H1 (cell line): ENCODE measurements around the gene EXOG. TPM values are rescaled to one million over a fixed set of nuclear protein-coding genes. Genes with fewer than 3 reads are reported as not detected.

Experiments used
- CTCF ChIA-PET: fragments of 300-600 bp; sonication (Branson Sonifier 250); formaldehyde crosslinking; loops from one replicate; lab custom pipeline; 2021; ENCODE audit not compliant: partially characterized antibody; lab: Charles Lee
- POLR2A ChIA-PET: fragments of 300-600 bp; sonication (Branson Sonifier 250); formaldehyde crosslinking; loops from one replicate; lab custom pipeline; 2021; ENCODE audit warnings: inconsistent platforms; ENCODE audit not compliant: partially characterized antibody; lab: Charles Lee
- DNase-seq, 2 experiments: peaks; one replicate each; pipeline versions ENCODE4 v3.0.0 to v3.0.0-alpha.2; 2010 to 2022; ENCODE audit warnings: low spot score in 2 of 2, low read depth in 1 of 2, mixed read lengths in 1 of 2
- FAIRE-seq: peaks from 2 replicates; lab custom pipeline; 2011; peaks lifted over from hg19 to GRCh38; lab: Jason Lieb, UNC
- H2AFZ ChIP-seq: 2 replicates; pipeline ENCODE4 v1.8.1; 2012; ENCODE audit warnings: low read length, inconsistent platforms
- H2AK5ac ChIP-seq: 2 replicates; pipeline ENCODE4 v1.6.1; 2013; ENCODE audit warnings: low read depth, low read length
- H2BK120ac ChIP-seq: replicated peaks from 2 replicates; pipeline ENCODE3; 2013; ENCODE audit warnings: low read depth, low read length, inconsistent platforms
- H2BK12ac ChIP-seq: 2 replicates; pipeline ENCODE4 v1.6.1; 2013; ENCODE audit warnings: low read depth, low read length
- H2BK15ac ChIP-seq: 2 replicates; pipeline ENCODE4 v1.6.1; 2013; ENCODE audit warnings: low read length
- H2BK20ac ChIP-seq: 2 replicates; pipeline ENCODE4 v1.6.1; 2013; ENCODE audit warnings: low read length
- H2BK5ac ChIP-seq: 2 replicates; pipeline ENCODE4 v1.6.1; 2013; ENCODE audit warnings: low read depth, low read length
- H3K14ac ChIP-seq: 2 replicates; pipeline ENCODE4 v1.6.1; 2013; ENCODE audit warnings: inconsistent platforms; ENCODE audit not compliant: insufficient read length
- H3K18ac ChIP-seq: 2 replicates; pipeline ENCODE4 v1.6.1; 2013; ENCODE audit warnings: low read length; ENCODE audit errors: extremely low read depth
- H3K23ac ChIP-seq: 2 replicates; pipeline ENCODE4 v1.6.1; 2013; ENCODE audit warnings: inconsistent platforms; ENCODE audit not compliant: insufficient read length
- H3K23me2 ChIP-seq: 2 replicates; pipeline ENCODE4 v1.6.1; 2013; ENCODE audit warnings: low read depth, low read length
- H3K27ac ChIP-seq: 2 replicates; pipeline ENCODE4 v1.6.1; 2011; ENCODE audit warnings: low read depth, low read length, inconsistent platforms
- H3K27me3 ChIP-seq, 4 experiments: replicated peaks in 1 of 4; 1 replicate in 1 of 4; 2 replicates in 3 of 4; pipeline versions ENCODE4 v1.6.1 to v1.8.1; 2011 to 2013; ENCODE audit warnings: low read length in 3 of 4, mild to moderate bottlenecking in 3 of 4, inconsistent platforms in 2 of 4, mixed read lengths in 2 of 4, moderate library complexity in 1 of 4; ENCODE audit not compliant: control insufficient read depth in 3 of 4, insufficient read depth in 3 of 4; ENCODE audit errors: extremely low read depth in 1 of 4
- H3K36me3 ChIP-seq, 4 experiments: 2 replicates each; pipeline versions ENCODE4 v1.6.1 to v1.8.1; 2011 to 2013; ENCODE audit warnings: mild to moderate bottlenecking in 4 of 4, low read length in 3 of 4, moderate library complexity in 2 of 4, control low read depth in 1 of 4, inconsistent platforms in 1 of 4; ENCODE audit not compliant: insufficient read depth in 4 of 4, control insufficient read depth in 2 of 4
- H3K4ac ChIP-seq: replicated peaks from 2 replicates; pipeline ENCODE3; 2013; ENCODE audit warnings: low read length, low read depth, mixed read lengths, inconsistent platforms; ENCODE audit not compliant: insufficient read length
- H3K4me1 ChIP-seq, 4 experiments: replicated peaks in 1 of 4; 1 replicate in 1 of 4; 2 replicates in 3 of 4; pipeline versions ENCODE4 v1.6.1 to v1.8.1; 2011 to 2013; ENCODE audit warnings: low read length in 3 of 4, inconsistent platforms in 2 of 4, mixed read lengths in 1 of 4; ENCODE audit not compliant: insufficient read depth in 4 of 4, control insufficient read depth in 3 of 4
- H3K4me2 ChIP-seq, 2 experiments: 2 replicates each; pipeline versions ENCODE4 v1.6.1 to v1.8.1; 2011 to 2013; ENCODE audit warnings: low read depth in 2 of 2, low read length in 2 of 2, control low read depth in 1 of 2, inconsistent platforms in 1 of 2, mild to moderate bottlenecking in 1 of 2; ENCODE audit not compliant: insufficient read depth in 1 of 2
- H3K4me3 ChIP-seq, 4 experiments: fragments of 200-600, 300-600 bp in 1 of 4; sonication (generic), shearing (Covaris generic), sonication (Bioruptor Twin) in 1 of 4; 2 replicates each; pipeline versions ENCODE4 v1.5.1 to v1.8.1; 2011 to 2016; ENCODE audit warnings: low read length in 4 of 4, low read depth in 3 of 4, control low read depth in 2 of 4, inconsistent platforms in 2 of 4, mild to moderate bottlenecking in 2 of 4, mixed read lengths in 1 of 4, moderate library complexity in 1 of 4; ENCODE audit not compliant: insufficient read depth in 2 of 4; ENCODE audit errors: extremely low read depth in 1 of 4
- H3K56ac ChIP-seq: replicated peaks from 2 replicates; pipeline ENCODE3; 2013; ENCODE audit warnings: low read depth, mild to moderate bottlenecking, mixed read lengths, low read length, inconsistent platforms; ENCODE audit not compliant: insufficient read length
- H3K79me1 ChIP-seq: 2 replicates; pipeline ENCODE4 v1.6.1; 2013; ENCODE audit warnings: low read depth, low read length, control low read depth
- H3K79me2 ChIP-seq, 2 experiments: 2 replicates each; pipeline versions ENCODE4 v1.6.1 to v1.8.1; 2012 to 2013; ENCODE audit warnings: low read length in 2 of 2, mild to moderate bottlenecking in 2 of 2, inconsistent platforms in 1 of 2; ENCODE audit not compliant: insufficient read depth in 2 of 2, control insufficient read depth in 1 of 2
- H3K9ac ChIP-seq, 4 experiments: replicated peaks in 1 of 4; 1 replicate in 1 of 4; 2 replicates in 3 of 4; pipeline versions ENCODE4 v1.6.1 to v1.8.1; 2011 to 2013; ENCODE audit warnings: low read depth in 3 of 4, low read length in 3 of 4, control low read depth in 2 of 4, mild to moderate bottlenecking in 2 of 4, moderate library complexity in 2 of 4, inconsistent platforms in 1 of 4; ENCODE audit errors: extremely low read depth in 1 of 4
- H3K9me3 ChIP-seq, 2 experiments: 2 replicates each; pipeline versions ENCODE4 v1.6.1 to v1.8.1; 2012 to 2013; ENCODE audit warnings: mild to moderate bottlenecking in 2 of 2, moderate library complexity in 2 of 2, control low read depth in 1 of 2, inconsistent platforms in 1 of 2, low read depth in 1 of 2, low read length in 1 of 2, mixed read lengths in 1 of 2; ENCODE audit not compliant: insufficient read depth in 2 of 2
- H4K20me1 ChIP-seq, 2 experiments: replicated peaks in 1 of 2; 2 replicates each; pipeline versions ENCODE3 to v1.8.1; 2011 to 2013; ENCODE audit warnings: inconsistent platforms in 2 of 2, low read length in 2 of 2, mild to moderate bottlenecking in 1 of 2; ENCODE audit not compliant: insufficient read depth in 2 of 2, control insufficient read depth in 1 of 2
- H4K5ac ChIP-seq: 2 replicates; pipeline ENCODE4 v1.6.1; 2013; ENCODE audit warnings: low read length, low read depth, mixed read lengths, inconsistent platforms; ENCODE audit not compliant: insufficient read length
- H4K8ac ChIP-seq: 2 replicates; pipeline ENCODE4 v1.8.0; 2013; ENCODE audit warnings: mild to moderate bottlenecking, moderate library complexity, low read length, inconsistent platforms; ENCODE audit not compliant: insufficient read depth; ENCODE audit errors: extremely low read depth
- H4K91ac ChIP-seq: replicated peaks from 2 replicates; pipeline ENCODE3; 2013; ENCODE audit warnings: low read length, mixed read lengths, inconsistent platforms; ENCODE audit not compliant: insufficient read length
- ATF3 ChIP-seq: IDR thresholded peaks from 2 replicates; pipeline ENCODE4 v1.6.1; 2011; ENCODE audit warnings: low read depth, mild to moderate bottlenecking, low read length; ENCODE audit not compliant: insufficient read depth
- CBX5 ChIP-seq: fragments of 300-800, 300-1000 bp; sonication (generic); IDR thresholded peaks from 2 replicates; pipeline ENCODE4 v1.7.1; 2016; ENCODE audit warnings: antibody characterized with exemption, low read length, low read depth
- GTF2F1 ChIP-seq: IDR thresholded peaks from 2 replicates; pipeline ENCODE4 v1.6.1; 2012; ENCODE audit warnings: low read depth, low read length, improper control_type of control experiment, borderline replicate concordance
- HDAC2 ChIP-seq, 2 experiments: fragments of 300-600 bp in 1 of 2; sonication (generic) in 1 of 2; IDR thresholded peaks; 2 replicates each; pipeline ENCODE4 v1.6.1; 2011 to 2012; ENCODE audit warnings: low read depth in 2 of 2, low read length in 2 of 2, mild to moderate bottlenecking in 2 of 2, moderate library complexity in 2 of 2, borderline replicate concordance in 1 of 2, inconsistent platforms in 1 of 2
- HDAC6 ChIP-seq: IDR thresholded peaks from one replicate; pipeline ENCODE4 v1.7.1; 2012; ENCODE audit warnings: low read depth, mild to moderate bottlenecking, inconsistent platforms, low read length, moderate library complexity
- KDM4A ChIP-seq: IDR thresholded peaks from one replicate; pipeline ENCODE4 v1.7.1; 2012; ENCODE audit warnings: low read depth, mild to moderate bottlenecking, moderate library complexity, low read length, inconsistent platforms; ENCODE audit not compliant: severe bottlenecking
- KDM5A ChIP-seq: fragments of 200-600 bp; IDR thresholded peaks from 2 replicates; pipeline ENCODE4 v1.7.1; 2012; ENCODE audit warnings: mild to moderate bottlenecking, low read length, inconsistent platforms, mixed read lengths
- NANOG ChIP-seq: IDR thresholded peaks from 2 replicates; pipeline ENCODE4 v1.6.1; 2011; ENCODE audit warnings: low read length, low read depth, mild to moderate bottlenecking, inconsistent platforms; ENCODE audit not compliant: insufficient read depth, poor library complexity, severe bottlenecking
- RFX5 ChIP-seq: IDR thresholded peaks from 2 replicates; pipeline ENCODE4 v1.6.1; 2011; ENCODE audit warnings: low read depth, low read length, improper control_type of control experiment, borderline replicate concordance
- TAF1 ChIP-seq: IDR thresholded peaks from 2 replicates; pipeline ENCODE4 v1.6.1; 2011; ENCODE audit warnings: mild to moderate bottlenecking, low read depth, low read length
- TEAD4 ChIP-seq: IDR thresholded peaks from 2 replicates; pipeline ENCODE4 v1.6.1; 2012; ENCODE audit warnings: low read depth, low read length, inconsistent platforms, mixed read lengths
- WGBS, 2 experiments: shearing (Covaris generic) in 1 of 2; methylation state at CpG; one replicate each; pipeline versions ENCODE4 v1.1.6 to v1.1.7; 2013 to 2015; ENCODE audit warnings: low lambda C conversion rate in 2 of 2, mixed read lengths in 2 of 2, inconsistent platforms in 1 of 2, low coverage in 1 of 2, missing lambda C conversion rate in 1 of 2; ENCODE audit not compliant: insufficient replicate concordance in 2 of 2, insufficient coverage in 1 of 2, insufficient read length in 1 of 2; ENCODE audit errors: extremely low coverage in 1 of 2, missing lambda C conversion rate in 1 of 2; 5-methylcytosine and 5-hydroxymethylcytosine counted together
- polyA plus RNA-seq, 7 experiments: library from polyadenylated mRNA; depleted of rRNA in 3 of 7; stranded (reverse) in 5 of 7; unstranded in 2 of 7; fragments of >200 nt in 5 of 7; fragments of 200-250 nt in 2 of 7; gene quantifications; 1 replicate in 5 of 7; 2 replicates in 1 of 7; 4 replicates in 1 of 7; pipeline versions ENCODE4 v1.2.1 to v1.2.3, GENCODE V29; 2011 to 2013; ENCODE audit warnings: missing spikeins in 2 of 7, mixed read lengths in 2 of 7
- total RNA-seq: library from RNA; stranded (reverse); fragmentation: NEBNext Ultra II Directional; extraction: Animal tissue kit (Norgen Biotek cat#: 25700); gene quantifications from 2 replicates; pipeline ENCODE4 v1.2.1, GENCODE V29; 2021

Gene EXOG
- total and polyA plus RNA-seq, 2 of the 8 experiments (the other 6 are each of a cell fraction or from before 2014, with no cell fraction given) = 7.2 to 12.9 TPM

- H2BK12ac ChIP-seq = no peak overlapping the region
- no peak overlapping the region for H3K56ac ChIP-seq
- H3K27me3 ChIP-seq = no peaks in the 10 kb centered on the region
- no peak overlapping the region for H3K27ac ChIP-seq
- ChIA-PET POLR2A (no interaction called here), CTCF (interaction anchor here (0.8 to 5.3 kb wide), 6 partner anchors 13 to 301 kb away, joined by 3 to 15 read pairs (median 4); no protein-coding TSS in a partner anchor)
- no peak overlapping the region for H2BK20ac ChIP-seq
- no peaks in the 10 kb centered on the region for H3K23me2 ChIP-seq
- H3K4me2 ChIP-seq = no peak overlapping the region
- H2BK5ac ChIP-seq = no peak overlapping the region
- no peak overlapping the region for H4K5ac ChIP-seq
- peaks cover 0 to 2% of the 10 kb centered on the region in 2 experiments for H4K20me1 ChIP-seq
- WGBS, 2 experiments = 84% methylated on average over 16 of the region's 16 CpGs; no CpG with 5 or more reads in 1 of the 2 experiments
- no peak overlapping the region for H2AFZ ChIP-seq
- H3K79me1 ChIP-seq = no peaks in the 10 kb centered on the region
- no peaks in the 10 kb centered on the region for H3K36me3 ChIP-seq
- H3K4me1 ChIP-seq = no peaks in the 10 kb centered on the region; a peak in 1 of 7 replicates
- H3K23ac ChIP-seq = no peak overlapping the region
- H3K9ac ChIP-seq = no peak overlapping the region
- no peak overlapping the region for H3K14ac ChIP-seq
- no peak overlapping the region for H3K18ac ChIP-seq
- H2AK5ac ChIP-seq = no peak overlapping the region
- no peak overlapping the region for H4K91ac ChIP-seq
- peak overlapping the region; percentile 73 for H4K8ac ChIP-seq
- no peak for FAIRE-seq
- H3K4ac ChIP-seq = no peak overlapping the region
- H3K79me2 ChIP-seq = no peaks in the 10 kb centered on the region
- H2BK15ac ChIP-seq = no peak overlapping the region
- H3K9me3 ChIP-seq = no peaks in the 10 kb centered on the region
- no peak overlapping the region for H2BK120ac ChIP-seq
- no peak for DNase-seq
- no peak overlapping the region for H3K4me3 ChIP-seq
- TF ChIP-seq ATF3 (no peak), GTF2F1 (no peak), TEAD4 (no peak), NANOG (no peak), RFX5 (no peak), KDM5A (no peak), CBX5 (no peak), KDM4A (no peak), TAF1 (no peak), HDAC6 (no peak), HDAC2 (IDR thresholded peaks at IDR 0.05; ENCODE audit: borderline replicate concordance in 1 of 2, low read depth in 2 of 2, low read length in 2 of 2) (no peak)
Observed at GRCh38 chr3:38542401-38543298, 46.5 kb downstream of the EXOG start.
